SU-DHL-6 (cell line): Measurements from ENCODE around the gene SPPL2A.

Source experiments
- H2AFZ ChIP-seq: fragments of 200-600 bp; sonication (generic); 2 replicates; pipeline ENCODE4 v1.6.1; 2014; ENCODE audit warnings: low read depth, mild to moderate bottlenecking, moderate library complexity, mixed read lengths, antibody characterized with exemption, low read length; ENCODE audit not compliant: severe bottlenecking
- H3F3A ChIP-seq: fragments of 200-600 bp; shearing (Covaris generic); 2 replicates; pipeline ENCODE4 v1.6.0; 2016; ENCODE audit warnings: antibody characterized with exemption, mild to moderate bottlenecking; ENCODE audit not compliant: insufficient read depth
- H3K27ac ChIP-seq: fragments of 200-600 bp; sonication (generic); 2 replicates; pipeline ENCODE4 v1.5.1; 2016; ENCODE audit warnings: low read depth, mild to moderate bottlenecking, low read length, moderate library complexity, mixed read lengths
- H3K27me3 ChIP-seq: fragments of 200-600 bp; sonication (generic), shearing (Covaris generic); 2 replicates; pipeline ENCODE4 v1.6.0; 2014; ENCODE audit warnings: mild to moderate bottlenecking, low read length
- H3K36me3 ChIP-seq: fragments of 200-600 bp; sonication (generic); 2 replicates; pipeline ENCODE4 v1.6.1; 2014; ENCODE audit warnings: mild to moderate bottlenecking, low read length, mixed read lengths
- H3K4me2 ChIP-seq: fragments of 300-600, 200-600 bp; shearing (Covaris generic), sonication (generic); 2 replicates; pipeline ENCODE4 v1.6.0; 2014; ENCODE audit warnings: low read length, low read depth, mild to moderate bottlenecking; ENCODE audit not compliant: poor library complexity, severe bottlenecking
- H3K4me3 ChIP-seq: fragments of 200-600 bp; sonication (generic); 2 replicates; pipeline ENCODE4 v1.5.1; 2014; ENCODE audit warnings: antibody characterized with exemption, low read length, mild to moderate bottlenecking, mixed read lengths; ENCODE audit not compliant: insufficient read depth, poor library complexity, severe bottlenecking
- H3K79me2 ChIP-seq: fragments of 200-600 bp; sonication (generic); 2 replicates; pipeline ENCODE4 v1.6.1; 2014; ENCODE audit warnings: mild to moderate bottlenecking, low read length, moderate library complexity; ENCODE audit not compliant: insufficient read depth
- H3K9ac ChIP-seq: fragments of 200-600 bp; sonication (generic); 2 replicates; pipeline ENCODE4 v1.7.0; 2014; ENCODE audit warnings: mild to moderate bottlenecking, low read length
- H3K9me2 ChIP-seq: fragments of 200-600 bp; sonication (generic); replicated peaks from 2 replicates; pipeline ENCODE4 v1.6.1; 2014; ENCODE audit warnings: low read length; ENCODE audit not compliant: insufficient read depth
- H3K9me3 ChIP-seq: fragments of 200-600 bp; sonication (generic); 2 replicates; pipeline ENCODE4 v1.6.1; 2014; ENCODE audit warnings: low read length, mixed read lengths; ENCODE audit not compliant: insufficient read depth
- H4K20me1 ChIP-seq: fragments of 200-600 bp; sonication (generic); 2 replicates; pipeline ENCODE4 v1.6.1; 2014; ENCODE audit warnings: low read depth, mild to moderate bottlenecking, antibody characterized with exemption, low read length, moderate library complexity, mixed read lengths
- EZH2phosphoT487 ChIP-seq: fragments of 200-600 bp; sonication (generic), shearing (Covaris generic); conservative IDR thresholded peaks from 2 replicates; pipeline ENCODE4 v1.6.1; 2018; ENCODE audit warnings: mild to moderate bottlenecking, antibody characterized with exemption, low read length, moderate library complexity, mixed read lengths
- TF ChIP-seq, protein P1 (sequence below): fragments of 200-600 bp; sonication (generic); IDR thresholded peaks from one replicate; pipeline ENCODE4 v1.5.1; 2017; ENCODE audit warnings: antibody characterized with exemption, mild to moderate bottlenecking, low read length, moderate library complexity; ENCODE audit not compliant: insufficient read depth, poor library complexity, severe bottlenecking

The SPPL2A gene, protein sequence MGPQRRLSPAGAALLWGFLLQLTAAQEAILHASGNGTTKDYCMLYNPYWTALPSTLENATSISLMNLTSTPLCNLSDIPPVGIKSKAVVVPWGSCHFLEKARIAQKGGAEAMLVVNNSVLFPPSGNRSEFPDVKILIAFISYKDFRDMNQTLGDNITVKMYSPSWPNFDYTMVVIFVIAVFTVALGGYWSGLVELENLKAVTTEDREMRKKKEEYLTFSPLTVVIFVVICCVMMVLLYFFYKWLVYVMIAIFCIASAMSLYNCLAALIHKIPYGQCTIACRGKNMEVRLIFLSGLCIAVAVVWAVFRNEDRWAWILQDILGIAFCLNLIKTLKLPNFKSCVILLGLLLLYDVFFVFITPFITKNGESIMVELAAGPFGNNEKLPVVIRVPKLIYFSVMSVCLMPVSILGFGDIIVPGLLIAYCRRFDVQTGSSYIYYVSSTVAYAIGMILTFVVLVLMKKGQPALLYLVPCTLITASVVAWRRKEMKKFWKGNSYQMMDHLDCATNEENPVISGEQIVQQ

DNA sequence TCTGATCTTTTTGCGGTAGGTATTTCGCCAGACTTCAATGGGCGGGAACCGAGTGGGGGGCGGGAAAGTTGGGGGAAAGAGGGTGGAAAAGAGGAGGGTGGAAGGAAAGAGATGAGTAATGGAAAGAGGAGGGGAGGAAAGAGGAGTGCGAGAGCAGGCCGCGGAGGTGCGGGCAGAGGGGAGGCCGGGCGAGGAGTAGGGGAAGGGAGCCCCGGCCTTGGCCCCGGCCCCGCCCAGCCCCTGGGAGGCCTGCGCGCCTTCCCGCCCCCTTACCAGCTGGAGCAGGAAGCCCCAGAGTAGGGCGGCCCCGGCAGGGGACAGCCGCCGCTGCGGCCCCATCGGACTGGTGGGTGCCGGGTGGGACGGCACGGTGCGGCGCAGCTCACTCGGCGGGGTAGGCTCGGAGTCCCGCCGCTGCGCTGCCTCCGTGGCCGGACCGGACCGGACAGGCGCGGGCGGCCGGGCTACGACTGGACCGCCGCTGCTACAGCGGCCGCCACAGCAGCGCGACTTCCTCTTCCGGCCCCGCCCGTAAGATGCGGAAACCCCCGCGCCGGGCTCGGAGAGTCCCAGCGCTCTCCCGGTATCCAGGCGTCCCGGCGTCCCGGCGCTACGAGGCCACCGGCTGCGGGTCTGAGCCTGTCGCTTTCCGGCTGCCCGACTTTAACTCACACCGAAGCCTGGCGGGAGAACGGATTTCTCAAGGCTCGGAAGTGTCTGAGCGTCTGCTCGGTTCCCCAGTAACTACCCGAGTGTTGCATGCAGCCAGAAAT lies at the start of gene SPPL2A:
TSS of gene SPPL2A (minus strand) at position 512 of the 773 bp plus-strand sequence. CDS start at position 339, 173 bp downstream.
- no peaks in the 10 kb centered on the region for H3K9me3 ChIP-seq
- peak within 1 kb of the TSS; percentile 79 for H3K9ac ChIP-seq
- peak within 1 kb of the TSS; percentile 71 for H3K27ac ChIP-seq
- H3K9me2 ChIP-seq = no peaks in the 10 kb centered on the region
- H3K79me2 ChIP-seq = peaks cover 44% of the 10 kb centered on the region
- no peaks in the 10 kb centered on the region for H4K20me1 ChIP-seq
- no peaks in the 10 kb centered on the region for H3K36me3 ChIP-seq
- H3F3A ChIP-seq = no peaks in the 10 kb centered on the region
- H3K27me3 ChIP-seq = no peaks in the 10 kb centered on the region
- peak within 1 kb of the TSS; percentile 95 for H2AFZ ChIP-seq
- TF ChIP-seq, protein P1, sequence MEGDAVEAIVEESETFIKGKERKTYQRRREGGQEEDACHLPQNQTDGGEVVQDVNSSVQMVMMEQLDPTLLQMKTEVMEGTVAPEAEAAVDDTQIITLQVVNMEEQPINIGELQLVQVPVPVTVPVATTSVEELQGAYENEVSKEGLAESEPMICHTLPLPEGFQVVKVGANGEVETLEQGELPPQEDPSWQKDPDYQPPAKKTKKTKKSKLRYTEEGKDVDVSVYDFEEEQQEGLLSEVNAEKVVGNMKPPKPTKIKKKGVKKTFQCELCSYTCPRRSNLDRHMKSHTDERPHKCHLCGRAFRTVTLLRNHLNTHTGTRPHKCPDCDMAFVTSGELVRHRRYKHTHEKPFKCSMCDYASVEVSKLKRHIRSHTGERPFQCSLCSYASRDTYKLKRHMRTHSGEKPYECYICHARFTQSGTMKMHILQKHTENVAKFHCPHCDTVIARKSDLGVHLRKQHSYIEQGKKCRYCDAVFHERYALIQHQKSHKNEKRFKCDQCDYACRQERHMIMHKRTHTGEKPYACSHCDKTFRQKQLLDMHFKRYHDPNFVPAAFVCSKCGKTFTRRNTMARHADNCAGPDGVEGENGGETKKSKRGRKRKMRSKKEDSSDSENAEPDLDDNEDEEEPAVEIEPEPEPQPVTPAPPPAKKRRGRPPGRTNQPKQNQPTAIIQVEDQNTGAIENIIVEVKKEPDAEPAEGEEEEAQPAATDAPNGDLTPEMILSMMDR = no peak
- TF ChIP-seq EZH2phosphoT487 = no peak
- peak within 1 kb of the TSS; percentile 98 for H3K4me3 ChIP-seq
- H3K4me2 ChIP-seq = peak within 1 kb of the TSS; percentile 88

GRCh38 chr15:50814634-50815033 lies 49.1 kb upstream of the SPPL2A start:
- no peaks in the 10 kb centered on the region for H3K9me3 ChIP-seq
- H4K20me1 ChIP-seq = no peaks in the 10 kb centered on the region
- no peaks in the 10 kb centered on the region for H3K9me2 ChIP-seq
- H3K27me3 ChIP-seq = no peaks in the 10 kb centered on the region
- H2AFZ ChIP-seq = no peak overlapping the region
- TF ChIP-seq, protein P1 = no peak
- TF ChIP-seq EZH2phosphoT487 = no peak
- no peak overlapping the region for H3K27ac ChIP-seq
- no peaks in the 10 kb centered on the region for H3K79me2 ChIP-seq
- H3F3A ChIP-seq = no peaks in the 10 kb centered on the region
- H3K4me3 ChIP-seq = no peak overlapping the region
- H3K9ac ChIP-seq = no peak overlapping the region
- no peaks in the 10 kb centered on the region for H3K36me3 ChIP-seq
- no peak overlapping the region for H3K4me2 ChIP-seq

- Histone ChIP-seq H3K27me3 (no peaks in the 10 kb centered on the region), H3K4me3 (no peak overlapping the region), H3F3A (no peaks in the 10 kb centered on the region), H3K36me3 (no peaks in the 10 kb centered on the region), H3K9me3 (no peaks in the 10 kb centered on the region), H3K27ac (no peak overlapping the region), H4K20me1 (no peaks in the 10 kb centered on the region), H3K4me2 (no peak overlapping the region), H3K9me2 (no peaks in the 10 kb centered on the region), H3K79me2 (no peaks in the 10 kb centered on the region), H3K9ac (no peak overlapping the region), H2AFZ (no peak overlapping the region)
- no peak for TF ChIP-seq EZH2phosphoT487
- TF ChIP-seq, protein P1 = no peak
These were observed 48.4 kb upstream of the SPPL2A start for GRCh38 chr15:50813865-50814264.
